SU-DHL-6 (cell line): Measurements from ENCODE around the gene PDGFA.

ENCODE experiments used
- CTCF ChIP-seq: fragments of 200-600 bp; sonication (generic); IDR thresholded peaks from one replicate; pipeline ENCODE4 v1.5.1; 2017; ENCODE audit warnings: antibody characterized with exemption, mild to moderate bottlenecking, low read length, moderate library complexity; ENCODE audit not compliant: insufficient read depth, poor library complexity, severe bottlenecking
- EZH2phosphoT487 ChIP-seq: fragments of 200-600 bp; sonication (generic), shearing (Covaris generic); conservative IDR thresholded peaks from 2 replicates; pipeline ENCODE4 v1.6.1; 2018; ENCODE audit warnings: mild to moderate bottlenecking, antibody characterized with exemption, low read length, moderate library complexity, mixed read lengths

DNA sequence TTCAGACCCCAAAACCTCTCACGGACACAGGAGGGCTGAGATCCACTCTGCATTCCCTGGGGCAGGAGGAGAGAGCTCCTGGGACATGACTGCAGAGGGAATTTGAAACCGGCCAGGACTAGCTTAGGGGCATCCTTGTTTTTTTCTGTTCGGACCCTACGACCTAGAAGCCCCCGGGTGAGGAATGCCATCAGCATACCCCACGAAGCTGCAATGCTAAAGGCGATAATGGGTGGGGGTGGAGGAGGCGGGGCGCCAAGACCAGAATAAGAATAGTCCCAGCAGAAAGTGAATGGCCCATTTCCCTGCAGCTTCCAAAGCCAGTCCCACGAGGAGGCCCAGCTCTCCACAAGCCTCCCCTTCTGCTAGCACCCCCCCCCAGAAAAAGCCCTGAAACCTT lies 4.0 kb downstream of the PDGFA start:
- TF ChIP-seq CTCF (no peak), EZH2phosphoT487 (no peak)
